Immature natural killer cell (primary cell): Measurements from ENCODE around the gene PLEKHO2. TPM values are rescaled to one million over a fixed set of nuclear protein-coding genes. Genes with fewer than 3 reads are reported as not detected.

ENCODE experiments used
- DNase-seq, 3 donors: peaks; one replicate each; pipeline ENCODE4 v3.0.0; 2022; ENCODE audit warnings: mixed read lengths in 1 of 3
- H3K27ac Mint-ChIP-seq, 6 donors: one replicate each; pipeline ENCODE4 v1.8.0; 2020; ENCODE audit warnings: mixed read lengths in 6 of 6, mild to moderate bottlenecking in 5 of 6, inconsistent platforms in 4 of 6, moderate library complexity in 3 of 6
- H3K27me3 Mint-ChIP-seq, 3 donors: one replicate each; pipeline ENCODE4 v1.8.0; 2020 to 2021; ENCODE audit warnings: low read depth in 3 of 3, mild to moderate bottlenecking in 3 of 3, mixed read lengths in 3 of 3, moderate library complexity in 3 of 3, inconsistent platforms in 1 of 3
- H3K36me3 Mint-ChIP-seq, 3 donors: one replicate each; pipeline ENCODE4 v1.8.0; 2020; ENCODE audit warnings: mixed read lengths in 3 of 3, inconsistent platforms in 2 of 3, mild to moderate bottlenecking in 2 of 3
- H3K4me1 Mint-ChIP-seq, 2 donors: one replicate each; pipeline ENCODE4 v1.8.0; 2020; ENCODE audit warnings: inconsistent platforms in 2 of 2, mild to moderate bottlenecking in 2 of 2, mixed read lengths in 2 of 2, moderate library complexity in 1 of 2
- H3K4me3 Mint-ChIP-seq, 5 donors: one replicate each; pipeline ENCODE4 v1.8.0; 2020; ENCODE audit warnings: mild to moderate bottlenecking in 5 of 5, mixed read lengths in 5 of 5, inconsistent platforms in 3 of 5, moderate library complexity in 3 of 5
- H3K9me3 Mint-ChIP-seq, 6 donors: one replicate each; pipeline ENCODE4 v1.8.0; 2020; ENCODE audit warnings: mild to moderate bottlenecking in 6 of 6, mixed read lengths in 6 of 6, inconsistent platforms in 4 of 6, moderate library complexity in 3 of 6
- polyA plus RNA-seq, 3 donors: library from polyadenylated mRNA; unstranded; fragments of 300-500 nt; fragmentation: Illumina TruSeq; gene quantifications; one replicate each; pipeline ENCODE4 v1.2.3, GENCODE V29; 2021

Gene PLEKHO2
- polyA plus RNA-seq, 3 donors from 2014 or later: 37.1 to 104 (median 49.3) TPM

- H3K27ac Mint-ChIP-seq: peak overlapping the region; percentile 93 to 99 (median 98)
- peaks cover 71 to 73% of the 10 kb centered on the region in 2 donors for H3K4me1 Mint-ChIP-seq
- H3K4me3 Mint-ChIP-seq: peak overlapping the region; percentile 70 to 89 (median 84)
- H3K36me3 Mint-ChIP-seq: no peaks in the 10 kb centered on the region
- DNase-seq: peak; percentile 85 to 91 (median 86)
- H3K9me3 Mint-ChIP-seq: no peaks in the 10 kb centered on the region
- peaks cover 11 to 27% (median 23%) of the 10 kb centered on the region in 3 donors for H3K27me3 Mint-ChIP-seq
Measured at GRCh38 chr15:64893481-64894394, 52.0 kb downstream of the PLEKHO2 start.

DNA sequence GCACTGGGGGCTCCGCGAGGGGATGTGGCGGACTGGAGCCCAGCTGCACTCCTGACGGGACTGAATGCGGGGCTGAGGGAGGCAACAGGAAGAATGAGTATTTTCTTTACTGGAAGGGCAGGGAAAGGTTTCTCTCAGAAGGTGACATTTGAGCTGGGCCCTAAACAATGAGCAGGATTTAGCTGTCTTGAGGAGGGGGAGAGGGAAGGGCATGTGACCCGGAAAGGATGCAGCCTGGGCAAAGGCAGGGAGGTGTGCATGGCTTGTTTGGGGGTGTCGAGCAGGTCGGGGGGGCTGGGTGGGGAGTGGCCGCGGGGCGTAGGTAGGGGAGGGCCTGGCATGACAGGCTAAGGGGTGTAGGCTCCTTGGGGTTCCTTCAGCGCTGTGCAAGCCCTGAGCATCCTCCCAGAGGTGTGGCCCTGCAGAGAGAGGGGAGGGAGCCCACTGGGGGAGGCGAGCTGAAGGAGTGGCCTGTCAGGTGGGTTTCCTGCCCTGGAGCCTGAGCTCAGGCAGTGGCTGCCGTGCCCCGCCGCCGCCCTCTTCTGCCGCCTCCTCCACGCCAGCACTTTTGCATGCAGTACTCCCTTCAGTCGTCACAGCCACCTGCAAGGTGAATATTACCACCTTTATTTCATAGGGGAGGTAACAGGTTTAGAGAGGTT lies 52.8 kb downstream of the PLEKHO2 start:
- Mint-ChIP-seq H3K4me3 (peak overlapping the region; percentile 70 to 89 (median 84)), H3K36me3 (peaks cover 0 to 4% (median 0%) of the 10 kb centered on the region in 3 donors), H3K27me3 (peaks cover 11 to 27% (median 23%) of the 10 kb centered on the region in 3 donors), H3K27ac (peak overlapping the region; percentile 93 to 99 (median 98)), H3K4me1 (peaks cover 71 to 73% of the 10 kb centered on the region in 2 donors), H3K9me3 (no peaks in the 10 kb centered on the region)
- peak; percentile 45 to 61 (median 56) for DNase-seq

- Mint-ChIP-seq H3K4me1 (peaks cover 71 to 73% of the 10 kb centered on the region in 2 donors), H3K9me3 (no peaks in the 10 kb centered on the region), H3K4me3 (peak overlapping the region; percentile 70 to 89 (median 84)), H3K27me3 (peaks cover 11 to 27% (median 23%) of the 10 kb centered on the region in 3 donors), H3K27ac (peak overlapping the region; percentile 93 to 99 (median 98)), H3K36me3 (peaks cover 0 to 4% (median 0%) of the 10 kb centered on the region in 3 donors)
- DNase-seq: peak; percentile 63 to 68 (median 64)
Measured at GRCh38 chr15:64895285-64896065, 53.8 kb downstream of the PLEKHO2 start.

- Mint-ChIP-seq H3K4me3 (peak overlapping the region in 4 of 5 donors; percentile 70 to 89 (median 84)), H3K27ac (peak overlapping the region; percentile 93 to 99 (median 98)), H3K4me1 (peaks cover 67 to 71% of the 10 kb centered on the region in 2 donors), H3K9me3 (peaks cover 0 to 3% (median 0%) of the 10 kb centered on the region in 6 donors), H3K27me3 (peaks cover 14 to 27% (median 23%) of the 10 kb centered on the region in 3 donors), H3K36me3 (peaks cover 0 to 4% (median 4%) of the 10 kb centered on the region in 3 donors)
- no peak for DNase-seq
Measured at GRCh38 chr15:64896371-64897069, 54.8 kb downstream of the PLEKHO2 start.

DNA sequence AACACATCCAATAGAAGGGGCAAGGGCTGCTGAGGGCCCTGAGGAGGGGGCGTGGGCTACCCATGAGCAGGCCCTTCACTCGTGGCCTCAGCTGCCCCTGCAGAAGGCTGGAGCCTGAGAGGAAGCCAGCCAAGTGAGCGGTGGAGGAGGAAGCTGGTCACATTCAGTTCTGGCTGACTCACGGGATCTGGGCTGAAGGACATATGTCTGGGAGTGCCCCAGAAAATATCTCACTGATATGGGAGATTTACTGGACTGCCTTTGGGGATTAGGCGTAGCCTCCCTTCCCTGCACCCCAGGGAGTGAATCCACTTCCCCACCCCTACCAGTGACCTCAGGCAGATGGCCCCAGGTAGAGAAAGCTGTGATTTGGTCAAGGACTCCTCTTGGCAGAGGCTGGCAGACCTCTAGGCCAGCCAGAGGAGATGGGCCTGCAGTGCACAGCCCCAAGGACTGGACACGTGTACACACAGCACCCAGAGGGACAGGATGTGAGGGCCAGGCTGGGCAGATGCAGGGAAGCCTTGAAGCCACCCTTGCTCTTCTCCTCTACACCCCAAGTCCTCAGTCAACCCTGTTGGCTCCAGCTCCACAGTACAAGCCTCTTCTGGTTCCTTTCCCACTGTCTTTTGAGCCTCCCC lies 55.8 kb downstream of the PLEKHO2 start:
- Mint-ChIP-seq H3K27ac (peak overlapping the region in 5 of 6 donors; percentile 17 to 99 (median 45)), H3K4me3 (peak overlapping the region in 1 of 5 donors; percentile 30), H3K36me3 (peaks cover 0 to 4% (median 4%) of the 10 kb centered on the region in 3 donors), H3K9me3 (peaks cover 0 to 3% (median 0%) of the 10 kb centered on the region in 6 donors), H3K4me1 (peaks cover 67 to 71% of the 10 kb centered on the region in 2 donors), H3K27me3 (peaks cover 13 to 19% (median 14%) of the 10 kb centered on the region in 3 donors)
- no peak for DNase-seq

DNA sequence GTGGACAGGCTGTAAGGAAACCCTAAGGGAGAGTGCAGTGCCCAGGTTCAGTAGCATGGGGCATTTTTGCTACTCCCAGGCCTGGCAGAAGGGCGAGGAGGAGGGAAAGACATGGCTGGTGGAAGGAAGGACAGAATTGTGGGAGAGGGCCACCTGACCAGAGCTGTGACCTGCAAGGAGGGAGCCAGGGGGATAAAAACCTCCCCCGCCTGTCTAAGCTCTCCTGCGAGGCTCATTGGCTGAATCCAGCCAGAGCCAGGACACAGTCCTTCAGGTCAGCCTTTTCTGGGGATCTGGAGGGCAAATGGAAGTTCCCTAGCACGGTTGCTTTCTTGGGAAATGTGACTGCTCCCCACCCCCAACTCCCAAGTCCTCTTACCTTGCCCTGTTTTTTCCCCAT lies 56.7 kb downstream of the PLEKHO2 start:
- peaks cover 0 to 4% (median 4%) of the 10 kb centered on the region in 3 donors for H3K36me3 Mint-ChIP-seq
- H3K27me3 Mint-ChIP-seq: peaks cover 4 to 11% (median 10%) of the 10 kb centered on the region in 3 donors
- no peak overlapping the region for H3K4me3 Mint-ChIP-seq
- H3K27ac Mint-ChIP-seq: peak overlapping the region in 2 of 6 donors; percentile 45 to 56
- DNase-seq: no peak
- H3K9me3 Mint-ChIP-seq: peaks cover 0 to 3% (median 0%) of the 10 kb centered on the region in 6 donors
- H3K4me1 Mint-ChIP-seq: peaks cover 67 to 71% of the 10 kb centered on the region in 2 donors

DNA sequence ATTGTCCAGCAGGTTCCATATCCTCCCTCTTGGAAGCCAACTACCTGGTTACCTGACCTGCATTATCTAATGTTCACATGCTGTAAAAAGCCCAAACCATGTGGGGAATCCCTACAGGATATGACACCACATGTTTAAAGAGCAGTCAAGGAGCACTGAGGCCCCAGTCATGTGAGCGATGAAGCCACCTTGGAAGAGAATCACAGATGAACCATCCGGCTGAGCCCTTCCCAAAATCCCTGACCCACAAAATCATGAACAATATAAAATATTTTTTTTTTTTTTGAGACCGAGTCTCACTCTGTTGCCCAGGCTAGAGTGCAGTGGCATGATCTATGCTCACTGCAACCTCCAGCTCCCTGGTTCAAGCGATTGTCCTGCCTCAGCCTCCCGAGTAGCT lies 59.4 kb downstream of the PLEKHO2 start:
- no peak overlapping the region for H3K27ac Mint-ChIP-seq
- H3K4me3 Mint-ChIP-seq: no peak overlapping the region
- peaks cover 57 to 66% of the 10 kb centered on the region in 2 donors for H3K4me1 Mint-ChIP-seq
- H3K36me3 Mint-ChIP-seq: peaks cover 0 to 9% (median 4%) of the 10 kb centered on the region in 3 donors
- H3K9me3 Mint-ChIP-seq: peaks cover 0 to 3% (median 0%) of the 10 kb centered on the region in 6 donors
- DNase-seq: no peak
- peaks cover 2 to 9% (median 6%) of the 10 kb centered on the region in 3 donors for H3K27me3 Mint-ChIP-seq

DNA sequence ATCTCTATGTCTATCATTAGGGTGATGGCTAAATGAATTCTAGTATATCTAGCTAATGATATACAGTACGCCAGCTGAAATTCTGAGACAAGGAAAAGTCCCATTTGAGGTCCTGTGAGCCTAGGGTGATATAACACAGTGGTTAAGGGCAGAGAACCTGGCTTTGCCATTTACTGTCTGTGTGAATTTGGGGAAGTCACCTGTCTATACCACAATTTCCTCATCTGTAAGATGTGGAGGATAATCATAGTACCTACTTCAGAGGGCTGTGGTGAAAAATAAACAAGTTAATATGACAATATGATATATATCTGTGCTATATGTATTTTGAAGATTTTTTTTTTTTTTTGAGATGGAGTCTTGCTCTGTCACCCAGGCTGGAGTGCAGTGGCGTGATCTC lies 60.2 kb downstream of the PLEKHO2 start:
- Mint-ChIP-seq H3K36me3 (peaks cover 0 to 9% (median 4%) of the 10 kb centered on the region in 3 donors), H3K9me3 (peaks cover 0 to 3% (median 0%) of the 10 kb centered on the region in 6 donors), H3K4me1 (peaks cover 50 to 58% of the 10 kb centered on the region in 2 donors), H3K27me3 (peaks cover 2 to 9% (median 6%) of the 10 kb centered on the region in 3 donors), H3K4me3 (peak overlapping the region in 3 of 5 donors; percentile 13 to 53 (median 30)), H3K27ac (peak overlapping the region in 4 of 6 donors; percentile 35 to 64 (median 49))
- DNase-seq: peak; percentile 45 to 62 (median 60)

- H3K9me3 Mint-ChIP-seq: peaks cover 0 to 3% (median 0%) of the 10 kb centered on the region in 6 donors
- no peak for DNase-seq
- H3K27ac Mint-ChIP-seq: peak overlapping the region in 1 of 6 donors; percentile 14
- H3K27me3 Mint-ChIP-seq: peaks cover 2 to 9% (median 6%) of the 10 kb centered on the region in 3 donors
- peaks cover 0 to 9% (median 4%) of the 10 kb centered on the region in 3 donors for H3K36me3 Mint-ChIP-seq
- peaks cover 43 to 52% of the 10 kb centered on the region in 2 donors for H3K4me1 Mint-ChIP-seq
- peak overlapping the region in 1 of 5 donors; percentile 3 for H3K4me3 Mint-ChIP-seq
Measured at GRCh38 chr15:64902863-64903262, 61.1 kb downstream of the PLEKHO2 start.

- peaks cover 2 to 11% (median 8%) of the 10 kb centered on the region in 3 donors for H3K27me3 Mint-ChIP-seq
- H3K4me1 Mint-ChIP-seq: peaks cover 40 to 47% of the 10 kb centered on the region in 2 donors
- no peak for DNase-seq
- H3K4me3 Mint-ChIP-seq: peak overlapping the region in 1 of 5 donors; percentile 3
- peak overlapping the region in 2 of 6 donors; percentile 45 to 70 for H3K27ac Mint-ChIP-seq
- peaks cover 0 to 9% (median 4%) of the 10 kb centered on the region in 3 donors for H3K36me3 Mint-ChIP-seq
- peaks cover 0 to 3% (median 0%) of the 10 kb centered on the region in 6 donors for H3K9me3 Mint-ChIP-seq
Measured at GRCh38 chr15:64903326-64903950, 61.7 kb downstream of the PLEKHO2 start.

DNA sequence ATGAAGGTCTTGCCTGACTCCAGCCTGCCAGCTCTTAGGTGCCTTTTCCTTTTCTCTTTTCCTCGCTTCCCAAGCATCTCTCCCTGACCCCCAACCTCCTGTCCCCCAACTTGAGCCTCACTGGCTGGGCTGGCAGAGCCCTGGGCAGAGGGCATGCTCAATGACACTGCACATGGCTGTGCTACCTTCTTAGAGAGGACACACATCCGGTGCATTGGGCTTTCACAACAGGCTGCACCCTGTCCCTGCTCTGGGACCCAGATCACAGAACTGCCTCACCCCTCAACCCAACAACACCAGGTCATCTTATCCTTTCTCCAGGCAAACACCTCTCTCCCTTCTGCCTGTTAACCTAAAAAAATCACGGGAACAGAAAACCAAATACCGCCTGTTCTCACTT lies 62.5 kb downstream of the PLEKHO2 start:
- Mint-ChIP-seq H3K27me3 (peaks cover 2 to 11% (median 8%) of the 10 kb centered on the region in 3 donors), H3K9me3 (peaks cover 0 to 3% (median 0%) of the 10 kb centered on the region in 6 donors), H3K4me3 (peak overlapping the region in 3 of 5 donors; percentile 2 to 8 (median 2)), H3K36me3 (peaks cover 0 to 9% (median 3%) of the 10 kb centered on the region in 3 donors), H3K4me1 (peaks cover 40 to 47% of the 10 kb centered on the region in 2 donors), H3K27ac (peak overlapping the region in 3 of 6 donors; percentile 7 to 20 (median 17))
- DNase-seq: no peak
